Omental fat pad (tissue), 4 donors: Measurements from ENCODE around the gene CDH23. TPM values are rescaled to one million over a fixed set of nuclear protein-coding genes. Genes with fewer than 3 reads are reported as not detected.

ENCODE experiments used
- ATAC-seq: fragments of 150-250 bp; one replicate; pipeline ENCODE4 v1.9.1; 2016; ENCODE audit warnings: mild to moderate bottlenecking, moderate library complexity; ENCODE audit not compliant: low FRiP score
- DNase-seq: peaks from one replicate; pipeline ENCODE4 v3.0.0-alpha.2; 2019; ENCODE audit warnings: low spot score
- CTCF ChIP-seq, 3 donors: fragments of 450-650 bp; IDR thresholded peaks; one replicate each; pipeline ENCODE4 v1.5.1; 2016 to 2017; ENCODE audit warnings: antibody characterized with exemption in 3 of 3, mild to moderate bottlenecking in 3 of 3, moderate library complexity in 2 of 3
- total RNA-seq, 4 donors: library from RNA; depleted of rRNA; stranded (reverse); fragments of >200 nt; gene quantifications; one replicate each; pipeline ENCODE4 v1.1.0, GENCODE V29; 2016

Gene CDH23
- total RNA-seq, 4 donors from 2014 or later: 25.3 to 41.9 (median 34.4) TPM

DNA sequence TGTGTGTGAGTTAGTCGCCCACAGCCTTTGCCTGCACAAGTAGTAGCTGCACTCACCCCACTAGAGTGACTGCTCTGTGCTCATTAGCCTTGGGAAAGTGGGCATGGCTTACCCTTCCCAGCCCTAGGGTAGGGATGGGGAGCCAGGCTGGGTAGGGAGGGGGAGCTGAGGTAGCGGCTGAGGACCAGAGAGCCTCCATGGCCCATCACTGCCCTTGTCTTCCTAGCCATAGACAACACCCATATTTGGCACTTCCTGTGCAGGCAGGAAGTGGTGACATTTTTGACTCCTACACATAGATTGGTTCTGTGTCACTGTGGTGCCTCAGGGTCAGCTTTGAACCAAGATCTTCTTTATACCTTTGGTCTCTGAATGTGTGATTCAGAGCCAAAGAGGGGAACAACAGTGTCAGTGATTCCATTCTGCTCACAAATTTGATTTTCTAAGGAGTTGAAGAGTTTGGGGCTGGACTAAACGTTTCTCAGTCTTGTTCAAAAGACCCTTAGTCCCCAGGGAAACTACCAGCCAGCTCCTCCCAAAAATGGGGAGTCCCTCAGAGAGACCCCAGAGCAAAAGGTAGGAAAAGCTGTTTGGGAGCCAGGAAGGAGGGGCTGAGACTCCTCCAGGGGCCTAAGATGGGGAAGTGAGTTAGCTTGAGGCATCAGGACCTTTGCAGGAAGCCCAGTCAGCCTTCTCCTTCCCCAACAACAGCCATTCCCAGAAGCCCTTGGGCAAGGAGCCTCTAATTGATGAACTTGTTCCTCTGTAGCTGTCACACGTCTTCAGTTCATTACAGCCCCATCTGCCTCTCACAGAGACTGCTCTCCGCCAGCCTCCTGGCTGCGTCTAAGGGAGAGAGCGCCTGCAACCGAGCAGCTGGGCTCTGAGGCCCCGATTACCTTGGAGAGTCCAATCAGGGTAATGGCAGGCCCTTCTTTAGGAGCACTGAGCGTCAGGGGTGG, 135.0 kb downstream of the CDH23 start:
- ATAC-seq: no peak
- DNase-seq: no peak
- TF ChIP-seq CTCF (IDR thresholded peaks at IDR 0.05): no peak

DNA sequence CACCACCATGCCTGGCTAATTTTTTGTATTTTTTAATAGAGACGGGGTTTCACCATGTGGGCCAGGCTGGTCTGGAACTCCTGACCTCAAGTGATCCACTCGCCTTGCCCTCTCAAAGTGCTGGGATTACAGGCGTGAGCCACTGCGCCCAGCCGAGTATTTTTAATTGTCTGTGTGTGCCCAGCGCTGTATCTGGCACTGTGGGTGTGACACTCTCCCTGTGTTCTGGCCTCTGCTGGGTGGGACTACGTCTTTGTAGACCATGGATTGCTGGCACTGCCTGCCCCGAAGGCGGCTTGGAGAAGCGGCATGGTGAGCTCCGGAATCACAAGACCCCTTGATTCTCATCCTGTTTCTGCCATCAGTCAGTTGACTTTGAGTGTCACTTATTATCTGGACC, 136.2 kb downstream of the CDH23 start:
- no peak for ATAC-seq
- DNase-seq: no peak
- no peak for TF ChIP-seq CTCF (IDR thresholded peaks at IDR 0.05)

DNA sequence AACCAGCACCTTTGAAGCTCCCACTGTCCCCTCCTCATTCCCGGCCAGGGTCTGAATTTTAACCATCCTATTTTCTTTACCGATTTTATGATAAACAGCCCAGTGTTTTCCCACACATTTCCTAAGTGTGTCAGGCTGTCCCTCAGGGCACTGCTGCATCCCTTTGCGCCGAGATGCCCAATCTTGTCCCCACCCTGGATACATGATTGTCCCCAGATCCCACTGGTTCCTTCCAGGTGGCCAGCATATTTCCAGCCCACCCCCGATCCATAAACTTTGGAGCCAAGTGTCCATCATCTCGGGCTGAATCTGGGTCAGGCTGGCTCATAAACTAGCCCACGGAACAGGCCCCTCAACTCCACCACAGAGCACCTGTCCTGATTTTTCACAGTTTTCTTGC, 137.2 kb downstream of the CDH23 start:
- TF ChIP-seq CTCF (IDR thresholded peaks at IDR 0.05): no peak
- ATAC-seq (no peak), DNase-seq (no peak)

DNA sequence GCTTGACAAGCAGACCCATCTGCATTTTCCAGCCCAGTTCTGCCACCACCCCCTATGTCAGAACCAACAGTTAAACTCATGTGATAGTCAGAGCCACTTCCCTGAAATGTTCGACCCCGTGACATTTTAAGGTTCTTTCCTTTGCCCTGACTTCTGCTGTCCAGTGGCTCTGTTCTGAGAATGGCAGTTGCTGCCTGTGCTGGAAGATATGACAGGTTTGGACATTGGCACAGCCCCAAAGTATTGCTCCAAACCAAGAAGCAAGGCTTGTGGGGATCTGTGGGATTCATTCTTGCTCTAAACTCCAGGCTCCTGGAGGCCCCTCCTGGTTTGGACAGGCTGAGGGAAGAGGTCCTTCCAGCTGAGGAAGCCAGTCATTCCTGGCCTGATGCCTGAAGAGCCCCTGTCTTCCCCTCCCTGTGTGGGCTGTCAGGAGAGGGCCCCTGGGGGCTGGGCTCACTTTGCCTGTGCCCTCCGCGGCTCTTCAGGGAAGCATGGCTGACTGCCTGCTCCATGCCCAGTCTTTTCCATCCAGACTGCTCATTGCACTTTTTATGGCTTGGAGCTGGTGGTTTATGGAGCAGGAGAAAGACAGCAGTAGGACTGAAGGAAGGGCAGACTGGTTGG, 138.0 kb downstream of the CDH23 start:
- ATAC-seq: no peak
- no peak for DNase-seq
- no peak for TF ChIP-seq CTCF (IDR thresholded peaks at IDR 0.05)

DNA sequence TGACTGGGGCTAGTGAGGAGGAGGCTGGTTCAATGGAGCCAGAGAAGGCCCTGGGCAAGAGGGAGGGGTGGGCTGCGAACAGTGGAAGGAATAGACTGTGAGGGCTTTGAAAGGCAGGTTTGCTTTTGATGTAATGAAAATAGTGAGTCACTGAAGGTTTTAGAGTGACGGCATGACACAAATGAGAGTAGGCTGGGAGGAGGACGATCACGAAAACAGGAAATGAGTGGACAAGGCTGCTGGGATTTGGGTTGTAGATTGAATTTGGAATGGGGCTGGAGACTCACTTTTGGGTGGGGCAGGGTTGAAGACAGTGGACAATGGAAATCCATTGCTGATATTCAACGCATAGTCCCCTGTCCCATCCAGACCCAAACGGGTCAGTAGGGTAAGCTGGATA, 139.6 kb downstream of the CDH23 start:
- no peak for DNase-seq
- TF ChIP-seq CTCF (IDR thresholded peaks at IDR 0.05): no peak

GRCh38 chr10:71537125-71537524, 140.4 kb downstream of the CDH23 start:
- ATAC-seq (no peak), DNase-seq (no peak)
- TF ChIP-seq CTCF (IDR thresholded peaks at IDR 0.05): no peak

More for the DNA sequence above, 139.6 kb downstream of the CDH23 start:
- ATAC-seq: no peak
